Measurements from ENCODE around the gene HIPK2.

Gene HIPK2

DNA sequence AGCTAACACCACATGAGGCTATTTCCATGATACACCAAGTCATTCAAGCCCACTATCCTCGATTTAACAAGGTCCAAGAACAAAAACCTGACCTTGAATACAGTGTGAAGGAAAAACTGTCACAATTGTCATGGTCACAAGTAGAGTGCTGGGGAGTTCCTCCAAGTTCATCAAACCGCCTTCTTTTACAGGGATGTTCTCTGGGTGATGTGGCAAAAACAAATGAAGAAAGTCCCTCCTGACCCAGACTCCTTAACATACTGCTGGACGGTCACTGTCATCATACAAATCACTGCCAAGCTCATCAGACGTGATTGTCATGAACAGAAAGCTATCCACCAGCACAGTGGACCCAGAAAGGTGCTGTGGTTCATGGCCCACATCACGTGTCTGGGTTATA is 28.9 kb downstream of the HIPK2 start:
- WGBS (ENCODE audit: insufficient coverage) = 100% methylated on average over 5 of the region's 5 CpGs
- no peak overlapping the region for H3K27ac ChIP-seq (ENCODE audit: insufficient read depth in 1 of 2, low read depth in 1 of 2, low read length in 2 of 2, poor library complexity in 1 of 2, severe bottlenecking in 2 of 2)
- H3K9me3 ChIP-seq (ENCODE audit: control extremely low read depth in 1 of 5, control insufficient read depth in 4 of 5, insufficient read depth in 2 of 5, low read depth in 1 of 5, low read length in 4 of 5) = no peaks in the 10 kb centered on the region
- no peak for DNase-seq
- no peak overlapping the region for H3K4me3 ChIP-seq (ENCODE audit: control insufficient read depth in 1 of 7, extremely low read depth in 1 of 7, insufficient read depth in 4 of 7, low read depth in 2 of 7, low read length in 6 of 7)
- POLR2A ChIA-PET = no interaction called here
- no peaks in the 10 kb centered on the region for H3K27me3 ChIP-seq (replicated peaks in 2 of 5; ENCODE audit: control insufficient read depth in 4 of 5, insufficient read depth in 5 of 5, low read length in 4 of 5)
- peaks cover 0 to 3% (median 0%) of the 10 kb centered on the region in 4 experiments for H3K36me3 ChIP-seq (ENCODE audit: control insufficient read depth in 4 of 4, insufficient read depth in 4 of 4, low read length in 3 of 4)
- CTCF ChIA-PET = interaction anchor here (1.2 kb wide), 1 partner anchor 12 kb away, joined by 4 read pairs; no protein-coding TSS in a partner anchor
- H3K4me1 ChIP-seq (ENCODE audit: control extremely low read depth in 1 of 4, control insufficient read depth in 4 of 4, insufficient read depth in 4 of 4, low read length in 3 of 4) = peaks cover 0 to 2% (median 0%) of the 10 kb centered on the region in 4 experiments

DNA sequence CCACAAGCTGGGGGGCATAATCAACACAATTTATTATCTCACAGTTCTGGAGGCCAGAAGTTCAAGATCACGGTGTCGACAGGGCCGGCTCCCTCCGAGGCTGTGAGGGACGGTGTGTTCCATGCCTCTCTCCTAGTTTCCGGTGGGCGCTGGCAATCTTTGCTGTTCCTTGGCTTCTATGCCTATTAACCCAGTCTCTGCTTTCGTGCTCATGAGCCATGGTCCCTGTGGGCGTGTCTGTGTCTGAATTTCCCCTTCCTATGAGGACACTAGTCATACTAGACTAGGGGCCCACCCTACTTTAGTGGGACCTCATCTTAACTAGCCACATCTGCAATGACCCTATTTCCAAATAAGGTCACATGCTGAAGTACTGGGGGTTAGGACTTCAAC is 29.4 kb downstream of the HIPK2 start:
- Histone ChIP-seq H3K4me1 (ENCODE audit: control extremely low read depth in 1 of 4, control insufficient read depth in 4 of 4, insufficient read depth in 4 of 4, low read length in 3 of 4) (peaks cover 0 to 2% (median 0%) of the 10 kb centered on the region in 4 experiments), H3K36me3 (ENCODE audit: control insufficient read depth in 4 of 4, insufficient read depth in 4 of 4, low read length in 3 of 4) (no peaks in the 10 kb centered on the region), H3K4me3 (ENCODE audit: control insufficient read depth in 1 of 7, extremely low read depth in 1 of 7, insufficient read depth in 4 of 7, low read depth in 2 of 7, low read length in 6 of 7) (no peak overlapping the region), H3K27ac (ENCODE audit: insufficient read depth in 1 of 2, low read depth in 1 of 2, low read length in 2 of 2, poor library complexity in 1 of 2, severe bottlenecking in 2 of 2) (no peak overlapping the region), H3K27me3 (replicated peaks in 2 of 5; ENCODE audit: control insufficient read depth in 4 of 5, insufficient read depth in 5 of 5, low read length in 4 of 5) (no peaks in the 10 kb centered on the region), H3K9me3 (ENCODE audit: control extremely low read depth in 1 of 5, control insufficient read depth in 4 of 5, insufficient read depth in 2 of 5, low read depth in 1 of 5, low read length in 4 of 5) (no peaks in the 10 kb centered on the region)
- POLR2A ChIA-PET = no interaction called here
- 97% methylated on average over 9 of the region's 9 CpGs for WGBS (ENCODE audit: insufficient coverage)
- no peak for DNase-seq
- CTCF ChIA-PET = interaction anchor here (0.7 to 1.2 kb wide), 2 partner anchors 11 to 17 kb away, joined by 3 to 4 read pairs; no protein-coding TSS in a partner anchor

DNA sequence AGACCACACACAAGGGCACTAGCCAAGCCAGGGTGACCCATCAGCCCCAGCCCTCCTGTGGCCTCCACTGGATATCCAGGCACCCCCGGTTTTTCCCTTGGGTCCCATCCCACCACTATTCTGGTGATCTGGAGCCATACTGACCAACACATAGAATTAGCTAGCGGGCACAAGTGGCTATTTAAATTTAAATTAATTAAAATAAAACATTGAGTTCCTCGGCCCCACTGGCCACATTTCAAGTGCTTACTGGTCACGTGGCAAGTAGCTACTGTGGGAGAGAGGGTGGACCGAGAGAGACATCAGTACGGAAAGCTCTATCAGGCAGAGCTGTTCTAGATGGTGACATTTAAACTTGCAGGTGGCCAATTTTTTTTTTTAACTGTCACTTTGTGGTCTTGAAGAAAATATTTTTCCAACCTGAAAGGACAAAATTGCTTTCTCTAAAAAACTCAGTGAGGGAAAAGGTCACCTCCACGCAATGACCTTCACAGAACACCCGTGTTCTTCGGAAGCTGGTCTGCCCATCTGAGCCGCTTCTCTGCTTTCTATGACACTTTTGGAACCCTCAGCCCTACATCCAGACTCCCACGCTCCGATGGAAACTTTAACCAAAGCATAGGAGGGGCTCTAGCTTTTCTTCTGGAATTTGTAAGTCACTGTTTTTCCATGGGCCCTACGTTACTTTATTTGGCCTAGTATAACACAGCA is 30.0 kb downstream of the HIPK2 start:
- Histone ChIP-seq H3K4me3 (ENCODE audit: control insufficient read depth in 1 of 7, extremely low read depth in 1 of 7, insufficient read depth in 4 of 7, low read depth in 2 of 7, low read length in 6 of 7) (no peak overlapping the region), H3K9me3 (ENCODE audit: control extremely low read depth in 1 of 5, control insufficient read depth in 4 of 5, insufficient read depth in 2 of 5, low read depth in 1 of 5, low read length in 4 of 5) (no peaks in the 10 kb centered on the region), H3K36me3 (ENCODE audit: control insufficient read depth in 4 of 4, insufficient read depth in 4 of 4, low read length in 3 of 4) (no peaks in the 10 kb centered on the region), H3K4me1 (ENCODE audit: control extremely low read depth in 1 of 4, control insufficient read depth in 4 of 4, insufficient read depth in 4 of 4, low read length in 3 of 4) (peaks cover 0 to 2% (median 0%) of the 10 kb centered on the region in 4 experiments), H3K27me3 (replicated peaks in 2 of 5; ENCODE audit: control insufficient read depth in 4 of 5, insufficient read depth in 5 of 5, low read length in 4 of 5) (no peaks in the 10 kb centered on the region), H3K27ac (ENCODE audit: insufficient read depth in 1 of 2, low read depth in 1 of 2, low read length in 2 of 2, poor library complexity in 1 of 2, severe bottlenecking in 2 of 2) (no peak overlapping the region)
- ChIA-PET CTCF (interaction anchor here (0.7 to 1.2 kb wide), 4 partner anchors 8 to 16 kb away, joined by 3 to 4 read pairs (median 3); no protein-coding TSS in a partner anchor), POLR2A (no interaction called here)
- 92% methylated on average over 10 of the region's 13 CpGs for WGBS (ENCODE audit: insufficient coverage)
- DNase-seq = no peak

DNA sequence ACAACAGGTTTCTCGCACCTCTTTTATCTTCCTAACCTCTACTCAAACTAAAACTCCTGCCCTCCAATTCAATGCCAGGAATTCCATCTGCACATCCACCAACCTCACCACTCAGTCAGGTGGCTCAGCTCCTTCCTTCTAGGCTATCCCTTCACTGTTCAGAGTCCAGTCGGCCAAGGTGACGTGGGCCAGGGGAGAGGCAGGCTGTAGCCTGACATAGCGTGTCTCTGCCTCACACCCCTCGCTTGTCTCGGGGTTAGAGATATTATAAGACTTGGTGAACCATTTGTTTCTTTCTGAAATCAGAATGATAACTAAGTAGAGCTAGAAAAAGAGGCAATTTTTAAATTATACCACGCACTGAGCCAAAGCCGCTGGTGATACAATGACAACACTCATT is 31.1 kb downstream of the HIPK2 start:
- Histone ChIP-seq H3K27me3 (replicated peaks in 2 of 5; ENCODE audit: control insufficient read depth in 4 of 5, insufficient read depth in 5 of 5, low read length in 4 of 5) (no peaks in the 10 kb centered on the region), H3K4me3 (ENCODE audit: control insufficient read depth in 1 of 7, extremely low read depth in 1 of 7, insufficient read depth in 4 of 7, low read depth in 2 of 7, low read length in 6 of 7) (no peak overlapping the region), H3K27ac (ENCODE audit: insufficient read depth in 1 of 2, low read depth in 1 of 2, low read length in 2 of 2, poor library complexity in 1 of 2, severe bottlenecking in 2 of 2) (no peak overlapping the region), H3K9me3 (ENCODE audit: control extremely low read depth in 1 of 5, control insufficient read depth in 4 of 5, insufficient read depth in 2 of 5, low read depth in 1 of 5, low read length in 4 of 5) (no peaks in the 10 kb centered on the region), H3K4me1 (ENCODE audit: control extremely low read depth in 1 of 4, control insufficient read depth in 4 of 4, insufficient read depth in 4 of 4, low read length in 3 of 4) (peaks cover 0 to 2% (median 0%) of the 10 kb centered on the region in 4 experiments), H3K36me3 (ENCODE audit: control insufficient read depth in 4 of 4, insufficient read depth in 4 of 4, low read length in 3 of 4) (no peaks in the 10 kb centered on the region)
- WGBS (ENCODE audit: insufficient coverage) = 98% methylated on average over 8 of the region's 8 CpGs
- POLR2A ChIA-PET = no interaction called here
- CTCF ChIA-PET = interaction anchor here (0.9 to 1.0 kb wide), 2 partner anchors 10 to 37 kb away, joined by 3 to 5 read pairs; no protein-coding TSS in a partner anchor
- DNase-seq = no peak

DNA sequence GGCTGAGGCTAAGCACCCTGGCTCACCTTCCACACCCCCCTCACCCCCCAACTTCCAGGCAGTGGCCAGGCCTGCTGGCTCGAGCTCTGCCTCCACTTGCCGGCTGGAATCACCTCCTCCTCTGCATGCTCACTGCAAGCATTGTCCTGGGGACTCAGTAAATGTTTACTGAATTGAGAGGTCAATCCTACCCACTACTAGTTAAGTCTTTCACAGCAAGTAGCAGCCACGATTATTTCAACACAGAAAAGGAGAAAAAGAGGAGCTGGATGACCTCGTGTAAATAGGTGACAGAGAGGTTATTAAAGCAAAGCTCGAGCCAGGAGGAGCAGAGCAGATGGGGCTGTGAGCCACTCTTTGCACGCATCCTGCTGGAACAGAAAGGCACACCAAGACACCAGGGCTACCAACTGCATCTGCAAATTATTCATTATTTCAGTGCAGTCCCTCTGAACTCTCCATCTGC is 32.1 kb downstream of the HIPK2 start:
- no peaks in the 10 kb centered on the region for H3K36me3 ChIP-seq (ENCODE audit: control insufficient read depth in 4 of 4, insufficient read depth in 4 of 4, low read length in 3 of 4)
- ChIA-PET POLR2A (no interaction called here), CTCF (interaction anchor here (1.0 to 1.4 kb wide), 2 partner anchors 9 to 99 kb away, joined by 3 to 4 read pairs; no protein-coding TSS in a partner anchor)
- WGBS (ENCODE audit: insufficient coverage) = 85% methylated on average over 2 of the region's 6 CpGs
- DNase-seq = no peak
- H3K27me3 ChIP-seq (replicated peaks in 2 of 5; ENCODE audit: control insufficient read depth in 4 of 5, insufficient read depth in 5 of 5, low read length in 4 of 5) = no peaks in the 10 kb centered on the region
- H3K27ac ChIP-seq (ENCODE audit: insufficient read depth in 1 of 2, low read depth in 1 of 2, low read length in 2 of 2, poor library complexity in 1 of 2, severe bottlenecking in 2 of 2) = no peak overlapping the region
- no peak overlapping the region for H3K4me3 ChIP-seq (ENCODE audit: control insufficient read depth in 1 of 7, extremely low read depth in 1 of 7, insufficient read depth in 4 of 7, low read depth in 2 of 7, low read length in 6 of 7)
- H3K4me1 ChIP-seq (ENCODE audit: control extremely low read depth in 1 of 4, control insufficient read depth in 4 of 4, insufficient read depth in 4 of 4, low read length in 3 of 4) = peaks cover 0 to 2% (median 0%) of the 10 kb centered on the region in 4 experiments
- H3K9me3 ChIP-seq (ENCODE audit: control extremely low read depth in 1 of 5, control insufficient read depth in 4 of 5, insufficient read depth in 2 of 5, low read depth in 1 of 5, low read length in 4 of 5) = no peaks in the 10 kb centered on the region

DNA sequence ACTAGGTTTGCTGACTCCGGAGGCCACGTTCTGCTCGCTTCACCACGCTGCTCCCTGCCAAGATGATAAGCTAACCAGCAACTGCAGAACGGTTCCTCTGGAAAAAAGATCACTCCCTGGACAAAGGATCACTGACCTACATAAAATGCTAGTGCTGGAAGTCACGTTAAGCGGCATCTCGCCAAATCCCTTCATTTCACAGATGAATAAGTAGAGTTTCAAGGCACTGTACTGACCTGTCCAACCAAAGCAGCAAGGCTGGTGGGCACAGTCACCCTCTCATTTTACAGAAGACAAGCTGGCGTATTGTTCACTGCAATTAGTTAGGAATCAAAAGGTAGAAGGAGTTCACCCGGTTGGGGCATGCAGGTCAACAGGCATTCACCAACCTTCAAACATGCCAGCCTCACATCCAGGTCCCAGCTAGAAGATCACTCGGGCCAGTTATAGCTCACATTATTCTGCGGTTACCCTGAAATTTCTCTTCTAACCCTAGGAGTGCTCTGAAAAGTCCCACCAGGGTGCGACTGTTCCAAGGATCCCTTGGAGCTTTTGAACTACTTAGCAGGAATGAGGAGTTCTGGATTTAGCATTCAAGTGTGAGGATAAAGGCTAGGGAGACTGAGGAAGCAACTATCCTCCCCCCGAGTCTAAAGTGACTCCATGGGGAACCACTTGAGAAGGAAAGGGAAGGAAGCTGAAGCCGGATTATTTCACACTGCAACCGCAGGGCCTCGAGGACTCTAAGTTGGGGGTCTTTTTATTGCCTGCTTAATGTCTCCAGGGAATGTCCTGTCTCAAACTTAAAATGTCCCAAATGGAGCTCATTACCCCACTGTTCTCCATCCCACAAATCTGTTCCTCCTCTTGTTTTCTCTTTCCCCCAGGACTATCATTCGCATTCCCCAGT is 32.8 kb downstream of the HIPK2 start:
- no peak overlapping the region for H3K4me3 ChIP-seq (ENCODE audit: control insufficient read depth in 1 of 7, extremely low read depth in 1 of 7, insufficient read depth in 4 of 7, low read depth in 2 of 7, low read length in 6 of 7)
- H3K9me3 ChIP-seq (ENCODE audit: control extremely low read depth in 1 of 5, control insufficient read depth in 4 of 5, insufficient read depth in 2 of 5, low read depth in 1 of 5, low read length in 4 of 5) = no peaks in the 10 kb centered on the region
- ChIA-PET CTCF (interaction anchor here (1.0 to 1.4 kb wide), 3 partner anchors 9 to 98 kb away, joined by 3 to 4 read pairs (median 4); no protein-coding TSS in a partner anchor), POLR2A (no interaction called here)
- no peak overlapping the region for H3K27ac ChIP-seq (ENCODE audit: insufficient read depth in 1 of 2, low read depth in 1 of 2, low read length in 2 of 2, poor library complexity in 1 of 2, severe bottlenecking in 2 of 2)
- H3K27me3 ChIP-seq (replicated peaks in 2 of 5; ENCODE audit: control insufficient read depth in 4 of 5, insufficient read depth in 5 of 5, low read length in 4 of 5) = no peaks in the 10 kb centered on the region
- DNase-seq = no peak
- no peaks in the 10 kb centered on the region for H3K36me3 ChIP-seq (ENCODE audit: control insufficient read depth in 4 of 4, insufficient read depth in 4 of 4, low read length in 3 of 4)
- 86% methylated on average over 14 of the region's 18 CpGs for WGBS (ENCODE audit: insufficient coverage)
- H3K4me1 ChIP-seq (ENCODE audit: control extremely low read depth in 1 of 4, control insufficient read depth in 4 of 4, insufficient read depth in 4 of 4, low read length in 3 of 4) = peaks cover 0 to 2% (median 0%) of the 10 kb centered on the region in 4 experiments
